ENCODE data around the gene TBX1.

DNA sequence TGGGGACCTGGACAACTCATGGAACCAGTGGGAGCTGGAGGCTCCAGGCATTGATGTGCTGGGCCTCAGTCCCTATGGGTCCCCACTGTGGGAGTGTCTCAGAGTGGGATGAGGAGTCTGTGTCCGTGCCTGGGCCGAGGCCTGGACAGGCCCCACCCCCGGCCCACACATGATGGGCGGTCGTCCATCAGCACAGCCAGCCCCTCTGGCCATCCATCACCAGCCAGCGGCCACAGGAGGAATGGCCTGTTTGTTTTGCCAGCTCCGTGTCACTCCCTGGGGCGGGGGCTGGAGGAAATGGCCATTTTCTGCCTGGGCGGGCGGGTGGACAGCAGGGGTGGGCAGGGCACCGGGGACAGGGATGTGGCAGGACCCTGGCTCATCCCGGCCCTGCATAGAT is 13.0 kb upstream of the TBX1 start:
- TF ChIP-seq, protein P1, sequence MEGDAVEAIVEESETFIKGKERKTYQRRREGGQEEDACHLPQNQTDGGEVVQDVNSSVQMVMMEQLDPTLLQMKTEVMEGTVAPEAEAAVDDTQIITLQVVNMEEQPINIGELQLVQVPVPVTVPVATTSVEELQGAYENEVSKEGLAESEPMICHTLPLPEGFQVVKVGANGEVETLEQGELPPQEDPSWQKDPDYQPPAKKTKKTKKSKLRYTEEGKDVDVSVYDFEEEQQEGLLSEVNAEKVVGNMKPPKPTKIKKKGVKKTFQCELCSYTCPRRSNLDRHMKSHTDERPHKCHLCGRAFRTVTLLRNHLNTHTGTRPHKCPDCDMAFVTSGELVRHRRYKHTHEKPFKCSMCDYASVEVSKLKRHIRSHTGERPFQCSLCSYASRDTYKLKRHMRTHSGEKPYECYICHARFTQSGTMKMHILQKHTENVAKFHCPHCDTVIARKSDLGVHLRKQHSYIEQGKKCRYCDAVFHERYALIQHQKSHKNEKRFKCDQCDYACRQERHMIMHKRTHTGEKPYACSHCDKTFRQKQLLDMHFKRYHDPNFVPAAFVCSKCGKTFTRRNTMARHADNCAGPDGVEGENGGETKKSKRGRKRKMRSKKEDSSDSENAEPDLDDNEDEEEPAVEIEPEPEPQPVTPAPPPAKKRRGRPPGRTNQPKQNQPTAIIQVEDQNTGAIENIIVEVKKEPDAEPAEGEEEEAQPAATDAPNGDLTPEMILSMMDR (IDR thresholded peaks at IDR 0.05) = no peak
- TF ChIP-seq POLR2A (IDR thresholded peaks at IDR 0.05) = no peak
